ENCODE data around the gene ZNF581.

GRCh38 chr19:55673889-55674288 lies 30.4 kb downstream of the ZNF581 start:
- TF ChIP-seq PBX3 (IDR thresholded peaks at IDR 0.05) (no peak), RFX5 (IDR thresholded peaks at IDR 0.05; ENCODE audit: low read length) (no peak), FOSL2 (IDR thresholded peaks at IDR 0.05; ENCODE audit: borderline replicate concordance, low read depth) (no peak)
- TF ChIP-seq, protein P1, sequence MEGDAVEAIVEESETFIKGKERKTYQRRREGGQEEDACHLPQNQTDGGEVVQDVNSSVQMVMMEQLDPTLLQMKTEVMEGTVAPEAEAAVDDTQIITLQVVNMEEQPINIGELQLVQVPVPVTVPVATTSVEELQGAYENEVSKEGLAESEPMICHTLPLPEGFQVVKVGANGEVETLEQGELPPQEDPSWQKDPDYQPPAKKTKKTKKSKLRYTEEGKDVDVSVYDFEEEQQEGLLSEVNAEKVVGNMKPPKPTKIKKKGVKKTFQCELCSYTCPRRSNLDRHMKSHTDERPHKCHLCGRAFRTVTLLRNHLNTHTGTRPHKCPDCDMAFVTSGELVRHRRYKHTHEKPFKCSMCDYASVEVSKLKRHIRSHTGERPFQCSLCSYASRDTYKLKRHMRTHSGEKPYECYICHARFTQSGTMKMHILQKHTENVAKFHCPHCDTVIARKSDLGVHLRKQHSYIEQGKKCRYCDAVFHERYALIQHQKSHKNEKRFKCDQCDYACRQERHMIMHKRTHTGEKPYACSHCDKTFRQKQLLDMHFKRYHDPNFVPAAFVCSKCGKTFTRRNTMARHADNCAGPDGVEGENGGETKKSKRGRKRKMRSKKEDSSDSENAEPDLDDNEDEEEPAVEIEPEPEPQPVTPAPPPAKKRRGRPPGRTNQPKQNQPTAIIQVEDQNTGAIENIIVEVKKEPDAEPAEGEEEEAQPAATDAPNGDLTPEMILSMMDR (IDR thresholded peaks at IDR 0.05): no peak

Measured in SK-N-SH (cell line).